Keratinocyte (primary cell): ENCODE data around the gene C1orf35.

ENCODE experiments used
- CTCF ChIP-seq, 3 experiments: IDR thresholded peaks in 1 of 3; conservative IDR thresholded peaks in 1 of 3; optimal IDR thresholded peaks in 1 of 3; 2 replicates in 2 of 3; 3 replicates in 1 of 3; pipeline versions ENCODE3 to v1.5.1; 2011; ENCODE audit warnings: low read length in 3 of 3, mild to moderate bottlenecking in 3 of 3, moderate library complexity in 2 of 3, control low read depth in 1 of 3, inconsistent platforms in 1 of 3; ENCODE audit not compliant: insufficient read depth in 2 of 3; ENCODE audit errors: extremely low read depth in 1 of 3
- EZH2 ChIP-seq: IDR thresholded peaks from one replicate; pipeline ENCODE4 v1.6.1; 2012; ENCODE audit warnings: inconsistent platforms, mild to moderate bottlenecking, low read length, moderate library complexity

- TF ChIP-seq CTCF (optimal IDR thresholded peaks at IDR 0.05 in 1 of 3, IDR thresholded peaks at IDR 0.05 in 1 of 3, conservative IDR thresholded peaks at IDR 0.05 in 1 of 3; ENCODE audit: extremely low read depth in 1 of 3, insufficient read depth in 2 of 3, low read length in 3 of 3) (no peak), EZH2 (no peak)
Measured at GRCh38 chr1:228064741-228065542, 38.2 kb downstream of the C1orf35 start.
